DND-41 (cell line): ENCODE results near the gene JADE2.
A peak's percentile ranks its signal among the peaks of the same experiment; 100 is the strongest.

Experiments
- EZH2 ChIP-seq: IDR thresholded peaks from 3 replicates; pipeline ENCODE4 v1.6.1; 2012; ENCODE audit warnings: borderline replicate concordance, low read depth, mild to moderate bottlenecking, moderate library complexity, low read length, inconsistent platforms; ENCODE audit not compliant: severe bottlenecking
- TF ChIP-seq, protein P1 (sequence below): IDR thresholded peaks from 2 replicates; pipeline ENCODE4 v1.5.1; 2012; ENCODE audit warnings: borderline replicate concordance, low read length, moderate library complexity, mild to moderate bottlenecking; ENCODE audit not compliant: poor library complexity, severe bottlenecking; ENCODE audit errors: extremely low read depth

DNA sequence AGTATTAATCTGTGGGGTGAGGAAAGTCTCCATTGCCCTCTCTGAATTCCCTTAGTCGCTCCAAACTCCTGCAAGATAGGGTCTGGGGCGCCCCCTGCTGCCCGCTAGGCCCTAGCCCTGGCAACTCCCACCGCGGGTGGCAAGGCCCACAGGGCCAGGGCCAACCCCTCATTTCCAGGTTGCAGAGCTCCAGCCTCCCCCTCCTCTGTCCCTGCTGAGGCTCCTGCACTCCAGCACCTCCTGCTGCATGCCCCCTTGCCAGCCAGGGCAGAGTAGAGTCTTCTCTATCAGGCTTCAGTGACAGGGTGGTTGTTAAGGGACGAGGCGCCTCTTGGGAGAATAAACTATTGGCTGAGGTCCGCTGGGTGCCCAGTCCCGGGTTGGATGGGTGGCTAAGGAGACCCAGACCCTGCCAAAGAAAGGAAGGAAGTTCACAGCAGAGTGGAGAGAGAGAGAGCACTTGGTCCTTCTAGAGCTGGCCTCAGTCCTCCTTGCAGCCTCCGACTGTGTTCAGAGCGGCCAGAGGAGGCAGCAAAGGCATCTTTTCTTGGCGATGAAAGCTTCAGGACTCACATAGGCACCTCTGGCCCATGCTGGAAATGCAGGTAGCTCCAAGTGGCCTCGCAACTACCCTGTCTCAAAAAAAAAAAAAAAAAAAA is 61.5 kb downstream of the JADE2 start:
- TF ChIP-seq, protein P1, sequence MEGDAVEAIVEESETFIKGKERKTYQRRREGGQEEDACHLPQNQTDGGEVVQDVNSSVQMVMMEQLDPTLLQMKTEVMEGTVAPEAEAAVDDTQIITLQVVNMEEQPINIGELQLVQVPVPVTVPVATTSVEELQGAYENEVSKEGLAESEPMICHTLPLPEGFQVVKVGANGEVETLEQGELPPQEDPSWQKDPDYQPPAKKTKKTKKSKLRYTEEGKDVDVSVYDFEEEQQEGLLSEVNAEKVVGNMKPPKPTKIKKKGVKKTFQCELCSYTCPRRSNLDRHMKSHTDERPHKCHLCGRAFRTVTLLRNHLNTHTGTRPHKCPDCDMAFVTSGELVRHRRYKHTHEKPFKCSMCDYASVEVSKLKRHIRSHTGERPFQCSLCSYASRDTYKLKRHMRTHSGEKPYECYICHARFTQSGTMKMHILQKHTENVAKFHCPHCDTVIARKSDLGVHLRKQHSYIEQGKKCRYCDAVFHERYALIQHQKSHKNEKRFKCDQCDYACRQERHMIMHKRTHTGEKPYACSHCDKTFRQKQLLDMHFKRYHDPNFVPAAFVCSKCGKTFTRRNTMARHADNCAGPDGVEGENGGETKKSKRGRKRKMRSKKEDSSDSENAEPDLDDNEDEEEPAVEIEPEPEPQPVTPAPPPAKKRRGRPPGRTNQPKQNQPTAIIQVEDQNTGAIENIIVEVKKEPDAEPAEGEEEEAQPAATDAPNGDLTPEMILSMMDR = peak; percentile 93
- no peak for TF ChIP-seq EZH2
